ENCODE measurements around the gene IFT122.
"Not testable (repeated sequence)": the region's sequence is repeated elsewhere in the genome, so short reads cannot be mapped to it uniquely, and the experiment has no call there.

The IFT122 gene

DNA sequence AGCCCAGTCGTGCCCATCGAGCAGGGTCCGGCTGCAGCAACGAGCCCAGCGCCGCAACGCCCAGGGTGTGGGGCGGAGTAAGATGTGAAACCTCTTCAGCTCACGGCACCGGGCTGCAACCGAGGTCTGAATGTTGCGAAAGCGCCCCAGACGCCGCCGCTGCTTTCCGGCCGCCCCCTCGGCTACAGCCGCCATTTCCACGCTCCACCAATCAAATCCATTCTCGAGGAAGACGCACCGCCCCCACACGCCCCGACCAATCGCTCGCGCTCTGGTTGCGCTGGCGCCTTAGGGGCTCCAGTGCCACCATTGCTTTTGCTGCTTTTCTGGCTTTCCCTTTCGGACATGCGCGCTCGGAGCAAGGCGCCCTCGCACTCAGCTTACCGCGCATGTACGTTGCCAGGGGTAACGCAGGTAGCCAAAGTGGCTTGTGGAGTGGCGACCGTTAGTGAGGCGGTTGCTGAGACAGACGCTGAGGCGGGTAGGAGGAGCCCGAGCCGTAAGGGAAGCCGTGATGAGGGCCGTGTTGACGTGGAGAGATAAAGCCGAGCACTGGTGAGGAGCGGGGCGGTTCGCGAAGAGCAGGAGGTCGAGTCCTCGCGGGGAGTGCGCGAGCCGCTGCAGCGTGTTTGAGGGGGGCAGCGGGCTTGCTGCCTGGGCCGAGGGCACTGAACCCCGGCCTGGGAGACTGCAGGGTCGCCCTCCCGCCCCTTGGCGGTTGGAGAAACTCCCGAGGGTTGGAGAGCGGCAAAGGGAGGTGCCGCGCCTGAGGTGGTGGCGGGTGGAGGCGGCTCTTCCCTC is at the start of gene IFT122, which contains the start of gene MBD4:
IFT122 (plus strand) TSS at position 408 of the 801 bp plus-strand sequence; CDS start at position 515, 107 bp downstream.
MBD4 (minus strand) TSS at position 132 of the 801 bp plus-strand sequence; CDS start at position 17, 115 bp downstream.
- DNase-seq: peak; percentile 98

GRCh38 chr3:129391583-129391982 is 48.4 kb upstream of the IFT122 start:
- DNase-seq: not testable (repeated sequence)

DNA sequence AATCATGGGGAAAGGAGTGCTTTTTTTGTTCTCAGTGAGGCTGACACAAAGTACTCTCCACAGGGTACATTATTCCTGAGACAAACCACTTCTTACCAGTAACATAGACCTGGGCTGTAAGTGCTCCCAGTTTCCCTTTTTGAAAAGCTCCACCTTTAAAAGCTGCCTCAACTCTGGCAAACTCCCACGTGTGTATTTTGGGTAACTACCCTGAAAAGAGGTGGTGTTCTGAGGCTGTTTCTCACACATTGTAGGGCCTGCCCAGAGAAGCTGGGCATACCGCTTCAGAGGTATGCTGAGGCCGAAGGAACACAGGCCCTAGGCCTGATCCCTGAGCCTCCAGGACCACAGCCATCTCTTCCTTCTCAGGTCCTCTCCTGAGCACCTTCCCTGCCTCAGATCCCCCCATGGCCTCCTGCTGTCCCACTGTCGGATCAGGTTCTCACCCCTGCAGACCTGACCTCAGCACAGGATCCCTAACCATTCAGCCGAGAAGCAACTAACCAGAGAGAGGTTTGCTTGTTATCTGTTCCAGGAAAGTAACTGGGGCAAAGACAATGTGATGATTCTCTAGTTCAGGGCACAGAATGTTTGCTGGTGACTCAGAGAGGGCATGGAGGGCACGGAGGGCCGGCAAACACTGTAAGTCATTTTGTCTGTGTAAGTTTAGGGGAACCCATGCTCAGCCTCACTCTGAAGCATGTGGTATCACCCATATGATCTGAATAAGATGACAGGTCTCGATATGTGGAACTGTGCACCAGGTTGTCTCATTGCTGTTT is 47.7 kb upstream of the IFT122 start:
- not testable (repeated sequence) for DNase-seq

GRCh38 chr3:129393271-129393670 is 46.8 kb upstream of the IFT122 start:
- no peak for DNase-seq

- DNase-seq: not testable (repeated sequence)
Observed at GRCh38 chr3:129393760-129394564, 46.1 kb upstream of the IFT122 start.

DNA sequence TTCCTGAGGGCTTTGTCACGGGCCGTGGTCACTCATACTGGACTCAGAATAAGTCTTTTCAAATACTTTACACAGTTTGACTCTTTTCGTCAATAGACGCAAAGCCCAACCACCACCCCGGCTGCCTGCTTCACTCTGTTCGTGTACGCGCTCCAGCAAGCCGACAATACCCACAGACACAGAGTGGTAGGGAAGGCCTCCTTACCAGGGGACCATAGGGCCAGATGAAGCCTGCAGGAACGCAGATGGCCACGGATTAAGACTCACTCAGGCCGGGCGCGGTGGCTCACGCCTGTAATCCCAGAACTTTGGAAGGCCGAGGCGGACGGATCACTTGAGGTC is 41.2 kb upstream of the IFT122 start:
- no peak for DNase-seq

GRCh38 chr3:129399145-129399894 is 40.7 kb upstream of the IFT122 start:
- peak; percentile 95 for DNase-seq

- peak; percentile 12 for DNase-seq
Observed at GRCh38 chr3:129399895-129400357, 40.1 kb upstream of the IFT122 start.

- DNase-seq: no peak
Observed at GRCh38 chr3:129402210-129402609, 37.8 kb upstream of the IFT122 start.

- no peak for DNase-seq
Observed at GRCh38 chr3:129402616-129403015, 37.4 kb upstream of the IFT122 start.

DNA sequence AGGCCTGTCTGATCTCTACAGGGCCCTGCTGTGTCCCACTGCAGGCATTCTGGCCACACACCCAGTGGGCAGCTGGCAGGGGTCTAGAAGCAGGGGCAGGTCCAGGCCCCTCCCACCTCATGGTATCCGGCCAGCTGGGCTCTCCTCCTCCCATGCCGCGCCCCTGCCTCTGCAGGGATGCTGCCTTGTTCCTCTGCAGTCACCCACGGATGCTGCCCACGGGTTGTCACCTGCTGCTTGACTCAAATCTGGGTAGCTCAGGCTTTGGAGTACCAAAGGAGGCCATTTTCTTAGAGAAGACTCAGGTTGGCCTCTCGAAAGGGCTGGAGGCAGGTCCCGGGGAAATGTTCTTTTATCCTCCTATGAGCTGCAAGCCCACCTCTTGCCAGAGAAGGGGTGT is 36.6 kb upstream of the IFT122 start:
- DNase-seq: no peak

GRCh38 chr3:129404130-129404529 is 35.9 kb upstream of the IFT122 start:
- DNase-seq: no peak

GRCh38 chr3:129404610-129405009 is 35.4 kb upstream of the IFT122 start:
- no peak for DNase-seq

DNA sequence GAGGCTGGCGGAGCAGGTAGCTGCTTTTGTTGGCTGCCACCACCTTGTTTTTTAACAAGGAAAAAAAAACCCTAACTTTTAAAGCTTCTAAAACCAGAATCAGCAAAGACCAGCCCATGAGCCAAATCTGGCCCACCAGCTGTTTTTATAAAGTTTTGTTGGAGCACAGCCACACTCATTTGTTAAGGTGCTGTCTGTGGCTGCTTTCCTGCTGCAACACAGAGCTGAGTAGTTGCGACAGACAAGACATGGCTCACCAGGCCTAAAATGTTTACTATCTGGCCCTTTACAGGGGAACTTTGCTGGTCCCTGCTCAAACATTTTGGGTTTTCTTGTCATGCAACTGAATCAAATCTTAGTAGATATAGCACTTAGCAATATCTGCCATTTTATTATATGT is 30.5 kb upstream of the IFT122 start:
- peak; percentile 20 for DNase-seq

DNA sequence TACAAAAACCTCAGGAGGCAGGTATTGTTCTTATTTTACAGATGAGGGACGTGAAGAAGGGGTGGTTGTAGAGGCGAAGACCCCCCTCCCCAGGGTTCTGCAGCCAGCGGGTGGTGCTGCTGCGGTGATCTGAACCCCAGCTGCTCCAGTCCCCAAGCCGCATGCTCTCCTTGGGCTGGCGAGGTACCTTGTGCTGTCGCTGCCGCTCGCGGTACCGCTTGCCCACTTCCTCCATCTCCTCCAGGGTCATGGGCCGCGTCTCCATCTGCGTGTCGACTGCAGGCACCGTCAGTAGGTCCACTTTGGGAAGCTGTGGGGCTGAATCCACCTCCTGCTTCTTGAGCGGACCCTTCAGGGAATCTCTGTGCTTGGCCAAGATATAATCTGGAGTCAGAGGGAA is 29.1 kb upstream of the IFT122 start:
- DNase-seq: no peak

GRCh38 chr3:129412542-129413198 is 27.4 kb upstream of the IFT122 start:
- no peak for DNase-seq

DNA sequence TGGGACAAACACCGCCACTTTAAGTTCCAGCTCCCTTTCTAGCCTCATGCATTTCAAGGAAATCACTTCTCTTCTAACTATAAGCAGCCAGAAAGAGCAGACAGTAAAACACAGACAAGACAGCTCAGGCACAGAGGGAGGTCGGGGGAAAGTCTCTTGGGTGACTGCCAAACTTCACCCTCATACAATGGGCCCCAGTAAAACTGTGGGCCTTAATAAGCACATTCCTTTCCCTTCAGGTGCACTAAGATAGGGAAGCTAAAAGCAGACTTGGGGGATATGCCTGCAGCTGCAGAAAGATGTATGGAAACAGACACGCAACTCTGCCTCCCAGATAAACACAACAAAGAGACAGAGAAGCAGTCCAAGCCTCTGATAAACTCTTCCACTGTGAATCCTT is 26.8 kb upstream of the IFT122 start:
- DNase-seq: not testable (repeated sequence)

DNA sequence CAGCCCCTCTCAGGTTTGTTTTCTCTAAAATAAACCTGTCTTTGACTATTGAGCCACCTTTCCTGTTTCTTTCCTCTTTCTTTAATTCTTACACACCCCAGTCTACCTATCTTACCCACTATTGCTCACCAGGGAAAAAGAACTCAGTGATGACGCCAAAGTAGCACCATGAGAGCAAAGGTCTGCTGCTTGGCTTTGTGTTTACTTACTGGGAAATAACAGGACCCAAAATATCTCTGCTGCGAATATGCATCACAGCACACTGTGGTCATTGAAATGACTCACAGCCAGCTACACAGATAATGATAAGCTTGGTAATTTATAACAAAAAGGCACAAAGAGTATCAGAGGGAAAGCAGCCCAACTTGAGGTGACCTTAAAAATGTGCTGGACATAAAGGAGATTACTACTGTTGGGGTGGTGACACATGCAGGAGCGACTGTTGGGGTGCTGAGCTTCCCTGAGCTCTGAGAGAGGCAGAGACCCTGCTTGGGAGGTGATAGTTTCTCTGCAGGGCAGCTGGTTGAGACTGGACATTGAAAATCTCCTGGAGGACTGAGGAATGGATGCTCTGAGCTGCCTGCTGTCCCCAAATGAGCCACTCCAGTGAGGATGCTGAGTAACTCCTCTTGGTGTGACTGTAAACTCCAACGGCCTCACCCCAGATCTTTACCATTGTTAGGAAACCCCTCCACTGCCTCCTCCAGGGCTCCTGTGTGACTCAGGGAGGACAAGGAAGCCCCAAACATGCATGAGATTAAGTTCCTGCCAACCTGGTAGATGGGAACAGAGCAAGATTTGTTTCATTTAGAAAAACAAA is 26.1 kb upstream of the IFT122 start:
- DNase-seq: no peak

GRCh38 chr3:129415378-129415777 is 24.6 kb upstream of the IFT122 start:
- no peak for DNase-seq

GRCh38 chr3:129415830-129416229 is 24.2 kb upstream of the IFT122 start:
- no peak for DNase-seq

- DNase-seq: no peak
Observed at GRCh38 chr3:129416415-129416814, 23.6 kb upstream of the IFT122 start.
